Measurements from ENCODE around the gene CDA. TPM values are rescaled to one million over a fixed set of nuclear protein-coding genes. Genes with fewer than 3 reads are reported as not detected.

CDA gene
- total and polyA plus RNA-seq, 2 donors (not counting 3 experiments of a cell fraction or from before 2014, with no cell fraction given): 0.35 to 1.9 TPM

DNA sequence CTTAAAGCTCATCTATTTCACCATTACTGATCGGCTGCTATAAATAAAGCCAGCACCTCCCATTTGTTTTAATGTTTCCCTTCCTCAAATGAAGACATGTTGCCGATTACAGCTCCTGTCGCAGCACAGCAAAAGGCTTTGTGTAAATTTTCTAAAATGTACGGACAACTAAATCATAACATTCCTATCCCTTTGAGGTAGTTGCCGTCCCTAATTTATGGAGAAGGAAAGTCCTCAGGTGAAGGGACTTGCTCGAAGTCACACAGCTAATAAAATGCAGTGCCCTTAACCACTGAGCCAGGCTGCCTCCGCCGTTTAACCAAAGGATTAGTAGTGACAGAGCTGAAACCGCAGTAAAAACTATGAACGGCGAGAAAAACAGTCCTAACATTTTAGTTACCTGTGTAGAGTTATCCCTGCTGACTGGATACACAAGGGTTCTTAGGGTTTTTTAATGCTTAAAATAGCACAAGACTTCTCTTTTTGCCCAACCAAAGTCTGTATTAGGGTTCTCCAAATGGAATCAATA lies 45.2 kb downstream of the CDA start:
- TSS peak; percentile 42 for BruUV-seq (replicated peaks)
- intact Hi-C loops (cut with micrococcal nuclease): loop anchor here (5.0 kb wide), 1 partner anchor 127 kb away; the partner anchor contains the start of gene MUL1
- Histone ChIP-seq H3K9ac (replicated peaks; ENCODE audit: extremely low read depth, insufficient read depth, low read length) (peak overlapping the region; percentile 73), H3K27ac (ENCODE audit: insufficient read depth, low read depth, low read length) (peak overlapping the region; percentile 40), H2AFZ (ENCODE audit: low read depth, low read length) (peak overlapping the region; percentile 99), H3K4me3 (replicated peaks in 1 of 3; ENCODE audit: insufficient read depth in 1 of 3, low read depth in 1 of 3, low read length in 3 of 3) (peak overlapping the region; percentile 89 to 95 (median 95)), H3K4me1 (ENCODE audit: control insufficient read depth, extremely low read depth, insufficient read depth, low read length) (peaks cover 10% of the 10 kb centered on the region), H3K4me2 (ENCODE audit: insufficient read depth, low read length) (peak overlapping the region; percentile 100), H3K36me3 (ENCODE audit: control insufficient read depth in 2 of 2, extremely low read depth in 1 of 2, insufficient read depth in 2 of 2, low read length in 2 of 2) (peaks cover 0 to 8% of the 10 kb centered on the region in 2 experiments), H3K79me2 (ENCODE audit: control insufficient read depth, insufficient read depth, low read length) (no peaks in the 10 kb centered on the region), H4K20me1 (replicated peaks; ENCODE audit: control insufficient read depth, extremely low read depth, insufficient read depth, low read length) (no peaks in the 10 kb centered on the region), H3K27me3 (ENCODE audit: control insufficient read depth in 2 of 2, insufficient read depth in 2 of 2, low read length in 2 of 2) (no peaks in the 10 kb centered on the region), H3K9me1 (replicated peaks; ENCODE audit: control insufficient read depth, extremely low read depth, insufficient read depth, low read length) (no peaks in the 10 kb centered on the region), H3K9me3 (replicated peaks; ENCODE audit: control insufficient read depth, insufficient read depth, low read length) (no peaks in the 10 kb centered on the region)
- dilution Hi-C loops (cut with MboI; ENCODE audit: extremely low pct_ligation_motif_present, low sequenced_read_pairs): no loop called here
- TF ChIP-seq MAX (IDR thresholded peaks at IDR 0.05; ENCODE audit: insufficient read depth, insufficient read length) (no peak), MYC (IDR thresholded peaks at IDR 0.05; ENCODE audit: low read depth, low read length) (no peak), EZH2 (IDR thresholded peaks at IDR 0.05; ENCODE audit: borderline replicate concordance, low read depth, low read length, severe bottlenecking) (no peak), JUN (IDR thresholded peaks at IDR 0.05; ENCODE audit: borderline replicate concordance, insufficient read depth, insufficient read length, low read depth) (no peak), POLR2A (IDR thresholded peaks at IDR 0.05; ENCODE audit: low read depth, low read length) (no peak), POLR2AphosphoS5 (IDR thresholded peaks at IDR 0.05; ENCODE audit: insufficient read depth, low read depth, low read length) (no peak), FOS (IDR thresholded peaks at IDR 0.05; ENCODE audit: borderline replicate concordance, insufficient read depth, low read length) (no peak), GATA2 (IDR thresholded peaks at IDR 0.05; ENCODE audit: insufficient read depth, insufficient read length, low read depth, low read length) (no peak), CTCF (IDR thresholded peaks at IDR 0.05; ENCODE audit: extremely low read depth in 1 of 2, insufficient read depth in 1 of 2, low read depth in 1 of 2, low read length in 2 of 2) (no peak)
- FAIRE-seq (no peak), DNase-seq (ENCODE audit: low read depth, low spot score) (no peak)
- ChIA-PET CTCF (interaction anchor here (0.6 to 7.7 kb wide), 25 partner anchors 9 to 711 kb away, joined by 3 to 173 read pairs (median 4); partner anchors contain the start of genes CDA and SH2D5), POLR2A (interaction anchor here (0.8 kb wide), 1 partner anchor 59 kb away, joined by 6 read pairs; no protein-coding TSS in a partner anchor)
